ENCODE data around the gene RAC3.

DNA sequence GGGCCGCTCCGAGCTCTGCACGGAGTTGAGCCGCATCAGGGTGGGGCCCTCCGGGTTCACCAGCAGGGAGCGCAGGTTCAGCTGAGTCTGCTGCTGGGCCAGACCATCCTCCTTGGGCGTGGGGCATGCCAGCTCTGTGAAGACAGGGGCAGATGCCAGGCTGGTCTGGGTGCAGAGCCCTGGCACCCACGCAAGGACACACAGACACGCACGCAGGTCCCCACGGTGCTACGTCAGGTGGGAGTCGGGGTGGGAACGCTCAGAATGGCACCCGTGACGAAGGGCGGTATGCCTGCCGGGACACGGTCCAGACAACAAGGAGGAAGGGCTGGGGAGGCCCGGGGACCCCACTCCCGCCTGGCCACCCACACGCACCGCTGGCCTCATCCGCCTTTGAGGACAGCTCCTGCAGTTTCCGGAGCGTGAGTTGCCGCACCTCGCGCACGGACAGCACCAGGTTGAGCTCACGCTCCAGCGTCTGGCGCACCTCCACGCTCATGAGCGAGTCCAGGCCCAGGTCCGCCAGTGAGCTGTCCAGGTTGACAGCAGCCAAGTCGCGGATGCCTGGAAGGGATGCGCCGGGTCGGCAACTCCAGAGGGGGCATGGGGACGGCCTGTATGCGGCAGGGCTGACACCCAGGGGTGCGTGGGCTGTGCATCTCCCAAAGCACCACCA is 49.4 kb downstream of the RAC3 start:
- TF ChIP-seq TAF1 (IDR thresholded peaks at IDR 0.05; ENCODE audit: low read depth): no peak
- no peak for TF ChIP-seq RAD21 (IDR thresholded peaks at IDR 0.05; ENCODE audit: low read depth)
- TF ChIP-seq EGR1 (IDR thresholded peaks at IDR 0.05): no peak
- no peak for TF ChIP-seq YY1 (IDR thresholded peaks at IDR 0.05; ENCODE audit: low read depth)
